Gastroesophageal sphincter (tissue), 4 donors: ENCODE data around the gene ZNF385A. TPM values are rescaled to one million over a fixed set of nuclear protein-coding genes. Genes with fewer than 3 reads are reported as not detected.
"Not testable (repeated sequence)": the region's sequence is repeated elsewhere in the genome, so short reads cannot be mapped to it uniquely, and the experiment has no call there.

Experiments used
- ATAC-seq: fragments of 150-250 bp; one replicate; pipeline ENCODE4 v1.9.1; 2016; ENCODE audit warnings: mild to moderate bottlenecking, moderate library complexity
- H3K27ac ChIP-seq, 4 donors: fragments of 200-600 bp; sonication (generic) in 3 of 4; 1 replicate in 3 of 4; 2 replicates in 1 of 4; pipeline ENCODE4 v1.5.1; 2016 to 2019
- H3K27me3 ChIP-seq: fragments of 200-600 bp; sonication (generic); one replicate; pipeline ENCODE4 v1.5.1; 2019
- H3K36me3 ChIP-seq, 2 donors: fragments of 200-600 bp; sonication (generic); one replicate each; pipeline ENCODE4 v1.5.1; 2019; ENCODE audit warnings: control low read depth in 1 of 2
- H3K4me1 ChIP-seq, 3 donors: fragments of 200-600 bp; sonication (generic); 1 replicate in 2 of 3; 2 replicates in 1 of 3; pipeline ENCODE4 v1.5.1; 2016 to 2019; ENCODE audit warnings: control low read depth in 2 of 3
- H3K4me3 ChIP-seq, 2 donors: fragments of 200-600 bp; sonication (generic); one replicate each; pipeline ENCODE4 v1.5.1; 2019; ENCODE audit warnings: mild to moderate bottlenecking in 1 of 2, moderate library complexity in 1 of 2
- H3K9me3 ChIP-seq, 3 donors: fragments of 200-600 bp; sonication (generic); one replicate each; pipeline ENCODE4 v1.5.1; 2017 to 2019; ENCODE audit warnings: control low read depth in 2 of 3
- CTCF ChIP-seq, 4 experiments: fragments of 200-600 bp in 2 of 4; fragments of 450-650 bp in 2 of 4; sonication (generic) in 1 of 4; IDR thresholded peaks; one replicate each; pipeline ENCODE4 v1.5.1; 2017 to 2019; ENCODE audit warnings: antibody characterized with exemption in 4 of 4, mild to moderate bottlenecking in 2 of 4, moderate library complexity in 2 of 4
- EP300 ChIP-seq: sonication (generic); formaldehyde crosslinking; IDR thresholded peaks from one replicate; pipeline ENCODE4 v1.6.1; 2017; ENCODE audit warnings: antibody characterized with exemption, mild to moderate bottlenecking
- POLR2A ChIP-seq, 2 donors: fragments of 450-650 bp; IDR thresholded peaks; one replicate each; pipeline ENCODE4 v1.6.1; 2017; ENCODE audit warnings: antibody characterized with exemption in 2 of 2, mild to moderate bottlenecking in 2 of 2, moderate library complexity in 1 of 2
- POLR2AphosphoS5 ChIP-seq: sonication (generic); formaldehyde crosslinking; IDR thresholded peaks from one replicate; pipeline ENCODE4 v1.6.1; 2017; ENCODE audit warnings: antibody characterized with exemption
- WGBS, 2 donors: methylation state at CpG; one replicate each; pipeline ENCODE4 v1.1.5; 2018; ENCODE audit warnings: low coverage in 1 of 2; 5-methylcytosine and 5-hydroxymethylcytosine counted together
- total RNA-seq, 4 donors: library from RNA; depleted of rRNA; stranded (reverse); fragments of >200 nt; gene quantifications; one replicate each; pipeline ENCODE4 v1.1.0, GENCODE V29; 2016

Gene ZNF385A
- total RNA-seq, 4 donors from 2014 or later: 7.5 to 28.0 (median 19.5) TPM

- H3K4me3 ChIP-seq: no peak overlapping the region
- peaks cover 0 to 14% of the 10 kb centered on the region in 2 donors for H3K36me3 ChIP-seq
- no peaks in the 10 kb centered on the region for H3K27me3 ChIP-seq
- peaks cover 0 to 98% (median 20%) of the 10 kb centered on the region in 3 donors for H3K4me1 ChIP-seq
- TF ChIP-seq POLR2A (IDR thresholded peaks at IDR 0.05) (no peak), POLR2AphosphoS5 (no peak)
- H3K9me3 ChIP-seq: no peaks in the 10 kb centered on the region
- H3K27ac ChIP-seq: no peak overlapping the region
- no peak for ATAC-seq
- 49 to 80% methylated on average over 1 to 5 of the region's 5 CpGs for WGBS, 2 donors
Observed at GRCh38 chr12:54331461-54331860, 53.1 kb downstream of the ZNF385A start.

GRCh38 chr12:54330442-54330841 lies 54.1 kb downstream of the ZNF385A start:
- TF ChIP-seq CTCF (IDR thresholded peaks at IDR 0.05) (no peak), POLR2AphosphoS5 (no peak), POLR2A (IDR thresholded peaks at IDR 0.05) (no peak), EP300 (no peak)
- Histone ChIP-seq H3K27ac (no peak overlapping the region), H3K27me3 (no peaks in the 10 kb centered on the region), H3K9me3 (no peaks in the 10 kb centered on the region), H3K36me3 (peaks cover 0 to 14% of the 10 kb centered on the region in 2 donors), H3K4me1 (peaks cover 0 to 100% (median 29%) of the 10 kb centered on the region in 3 donors), H3K4me3 (no peak overlapping the region)
- WGBS, 2 donors: 36 to 63% methylated on average over 3 of the region's 3 CpGs
- no peak for ATAC-seq

DNA sequence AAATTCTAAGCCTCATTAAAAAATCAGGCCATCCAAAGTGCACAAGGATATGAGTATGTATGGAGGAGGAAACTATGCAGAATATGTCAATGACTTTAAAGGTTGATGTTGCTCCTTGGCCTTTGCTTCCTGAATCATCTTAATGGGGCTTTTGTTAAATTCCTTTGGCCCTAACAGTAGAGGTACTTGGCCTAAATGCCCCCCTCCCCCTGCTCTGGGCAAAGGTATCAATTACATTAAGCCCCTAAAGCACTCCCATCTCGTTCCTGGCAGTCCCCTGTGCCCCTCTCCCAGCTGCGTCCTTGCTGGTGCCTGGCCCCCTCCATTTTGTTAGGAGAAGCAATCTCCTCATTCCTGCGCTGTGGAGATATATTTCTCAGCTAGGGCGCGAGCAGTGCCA lies 54.8 kb downstream of the ZNF385A start:
- Histone ChIP-seq H3K27me3 (no peaks in the 10 kb centered on the region), H3K27ac (no peak overlapping the region), H3K36me3 (peaks cover 0 to 14% of the 10 kb centered on the region in 2 donors), H3K4me3 (no peak overlapping the region), H3K9me3 (no peaks in the 10 kb centered on the region), H3K4me1 (peaks cover 0 to 95% (median 29%) of the 10 kb centered on the region in 3 donors)
- 59 to 74% methylated on average over 4 to 5 of the region's 5 CpGs for WGBS, 2 donors
- ATAC-seq: no peak
- TF ChIP-seq CTCF (IDR thresholded peaks at IDR 0.05) (no peak), EP300 (no peak), POLR2A (IDR thresholded peaks at IDR 0.05) (no peak), POLR2AphosphoS5 (no peak)

- no peak for TF ChIP-seq POLR2AphosphoS5
- TF ChIP-seq POLR2A (IDR thresholded peaks at IDR 0.05): no peak
- no peak for TF ChIP-seq EP300
- no peak for TF ChIP-seq CTCF (IDR thresholded peaks at IDR 0.05)
- Histone ChIP-seq H3K9me3 (no peaks in the 10 kb centered on the region), H3K4me1 (peaks cover 0 to 91% (median 29%) of the 10 kb centered on the region in 3 donors), H3K27ac (no peak overlapping the region), H3K36me3 (peaks cover 0 to 14% of the 10 kb centered on the region in 2 donors), H3K27me3 (no peaks in the 10 kb centered on the region), H3K4me3 (no peak overlapping the region)
- whole genome bisulfite sequencing, 2 donors: 42 to 69% methylated on average over 2 to 3 of the region's 6 CpGs
- no peak for ATAC-seq
Observed at GRCh38 chr12:54328595-54329337, 55.8 kb downstream of the ZNF385A start.

GRCh38 chr12:54325442-54326109 lies 59.0 kb downstream of the ZNF385A start:
- WGBS, 2 donors: 0 to 51% methylated on average over 5 to 21 of the region's 22 CpGs
- not testable (repeated sequence) for H3K9me3 ChIP-seq, H3K27me3 ChIP-seq, ATAC-seq
- peak overlapping the region; percentile 67 to 99 for H3K4me3 ChIP-seq
- H3K27ac ChIP-seq: peak overlapping the region; percentile 77 to 93 (median 90)
- peaks cover 0 to 12% of the 10 kb centered on the region in 2 donors for H3K36me3 ChIP-seq
- peaks cover 0 to 59% (median 26%) of the 10 kb centered on the region in 3 donors for H3K4me1 ChIP-seq
